Measurements from ENCODE around the gene VWA2.

The VWA2 gene

GRCh38 chr10:114294549-114294948 lies 55.5 kb downstream of the VWA2 start:
- no peak for TF ChIP-seq CTCF (IDR thresholded peaks at IDR 0.05; ENCODE audit: low read depth, low read length)
- DNase-seq (ENCODE audit: low read depth in 2 of 2): no peak
- no peak overlapping the region for H3K4me3 ChIP-seq (replicated peaks in 1 of 2; ENCODE audit: low read depth in 2 of 2, low read length in 2 of 2)

GRCh38 chr10:114295393-114295792 lies 56.3 kb downstream of the VWA2 start:
- TF ChIP-seq CTCF (IDR thresholded peaks at IDR 0.05; ENCODE audit: low read depth, low read length): no peak
- no peak overlapping the region for H3K4me3 ChIP-seq (replicated peaks in 1 of 2; ENCODE audit: low read depth in 2 of 2, low read length in 2 of 2)
- no peak for DNase-seq (ENCODE audit: low read depth in 2 of 2)

- H3K4me3 ChIP-seq (replicated peaks in 1 of 2; ENCODE audit: low read depth in 2 of 2, low read length in 2 of 2): no peak overlapping the region
- DNase-seq (ENCODE audit: low read depth in 2 of 2): no peak
- TF ChIP-seq CTCF (IDR thresholded peaks at IDR 0.05; ENCODE audit: low read depth, low read length): no peak
Measured at GRCh38 chr10:114297136-114297705, 58.2 kb downstream of the VWA2 start.

- TF ChIP-seq CTCF (IDR thresholded peaks at IDR 0.05; ENCODE audit: low read depth, low read length): no peak
- no peak for DNase-seq (ENCODE audit: low read depth in 2 of 2)
Measured at GRCh38 chr10:114300036-114300645, 61.1 kb downstream of the VWA2 start.

GRCh38 chr10:114301177-114301576 lies 62.1 kb downstream of the VWA2 start:
- H3K4me3 ChIP-seq (replicated peaks in 1 of 2; ENCODE audit: low read depth in 2 of 2, low read length in 2 of 2): no peak overlapping the region
- TF ChIP-seq CTCF (IDR thresholded peaks at IDR 0.05; ENCODE audit: low read depth, low read length): no peak
- DNase-seq (ENCODE audit: low read depth in 2 of 2): no peak

More at GRCh38 chr10:114300036-114300645, 61.1 kb downstream of the VWA2 start:
- H3K4me3 ChIP-seq (replicated peaks in 1 of 2; ENCODE audit: low read depth in 2 of 2, low read length in 2 of 2): no peak overlapping the region

GRCh38 chr10:114301951-114302710 lies 63.1 kb downstream of the VWA2 start:
- no peak for TF ChIP-seq CTCF (IDR thresholded peaks at IDR 0.05; ENCODE audit: low read depth, low read length)
- DNase-seq (ENCODE audit: low read depth in 2 of 2): no peak
- no peak overlapping the region for H3K4me3 ChIP-seq (replicated peaks in 1 of 2; ENCODE audit: low read depth in 2 of 2, low read length in 2 of 2)

Measured in cardiac fibroblast (primary cell).